UCSD-AML1 (cell line): Measurements from ENCODE around the gene SMIM12.
"Not testable (repeated sequence)": the region's sequence is repeated elsewhere in the genome, so short reads cannot be mapped to it uniquely, and the experiment has no call there.

Source experiments
- DNase-seq: peaks from one replicate; lab custom pipeline; 2025; ENCODE audit not compliant: unreplicated experiment; lab: John Stamatoyannopoulos, UW

Gene SMIM12

GRCh38 chr1:34845131-34845901, 14.2 kb downstream of the SMIM12 start:
- peak; percentile 84 for DNase-seq

- no peak for DNase-seq
Measured at GRCh38 chr1:34844252-34844634, 15.3 kb downstream of the SMIM12 start.

GRCh38 chr1:34843392-34844251, 15.9 kb downstream of the SMIM12 start:
- DNase-seq, result peak; percentile 52

- DNase-seq, result peak; percentile 61
Measured at GRCh38 chr1:34842952-34843371, 16.6 kb downstream of the SMIM12 start.

- no peak for DNase-seq
Measured at GRCh38 chr1:34842073-34842472, 17.5 kb downstream of the SMIM12 start.

- no peak for DNase-seq
Measured at GRCh38 chr1:34840426-34840825, 19.1 kb downstream of the SMIM12 start.

- DNase-seq, result no peak
Measured at GRCh38 chr1:34839526-34840305, 19.8 kb downstream of the SMIM12 start.

GRCh38 chr1:34833711-34834110, 25.8 kb downstream of the SMIM12 start:
- DNase-seq, result no peak

- DNase-seq, result no peak
Measured at GRCh38 chr1:34831721-34832246, 27.8 kb downstream of the SMIM12 start.

GRCh38 chr1:34829250-34829649, 30.3 kb downstream of the SMIM12 start:
- no peak for DNase-seq

GRCh38 chr1:34828611-34829010, 30.9 kb downstream of the SMIM12 start:
- DNase-seq, result no peak

- DNase-seq, result no peak
Measured at GRCh38 chr1:34827341-34827941, 32.1 kb downstream of the SMIM12 start.

- no peak for DNase-seq
Measured at GRCh38 chr1:34825455-34826091, 34.0 kb downstream of the SMIM12 start.

GRCh38 chr1:34824817-34825454, 34.6 kb downstream of the SMIM12 start:
- DNase-seq, result no peak

GRCh38 chr1:34822202-34822601, 37.3 kb downstream of the SMIM12 start:
- DNase-seq, result no peak

GRCh38 chr1:34818862-34819261, 40.7 kb downstream of the SMIM12 start:
- not testable (repeated sequence) for DNase-seq

- no peak for DNase-seq
Measured at GRCh38 chr1:34816778-34817177, 42.8 kb downstream of the SMIM12 start.

GRCh38 chr1:34816332-34816731, 43.2 kb downstream of the SMIM12 start:
- no peak for DNase-seq

- DNase-seq, result not testable (repeated sequence)
Measured at GRCh38 chr1:34810781-34811180, 48.8 kb downstream of the SMIM12 start.
